MM.1S (cell line): ENCODE data around the gene VMP1.

Source experiments
- DNase-seq: peaks from one replicate; pipeline ENCODE4 v3.0.0-alpha.2; 2015
- H2AFZ ChIP-seq: fragments of 300-600 bp; sonication (generic); 2 replicates; pipeline ENCODE4 v1.6.0; 2016; ENCODE audit warnings: antibody characterized with exemption, low read length
- H3F3A ChIP-seq: fragments of 300-600 bp; sonication (generic); 2 replicates; pipeline ENCODE4 v1.6.1; 2016; ENCODE audit warnings: mild to moderate bottlenecking, antibody characterized with exemption, low read length, moderate library complexity, mixed read lengths; ENCODE audit not compliant: insufficient read depth
- H3K27ac ChIP-seq: fragments of 300-600 bp; sonication (generic); 2 replicates; pipeline ENCODE4 v1.5.1; 2016; ENCODE audit warnings: mild to moderate bottlenecking, low read length
- H3K27me3 ChIP-seq: fragments of 300-600 bp; sonication (generic); replicated peaks from 2 replicates; pipeline ENCODE4 v1.6.0; 2016; ENCODE audit warnings: low read length; ENCODE audit not compliant: insufficient read depth
- H3K36me3 ChIP-seq: fragments of 300-600 bp; sonication (generic); replicated peaks from 2 replicates; pipeline ENCODE4 v1.6.1; 2016; ENCODE audit warnings: mild to moderate bottlenecking, low read length, mixed read lengths; ENCODE audit not compliant: insufficient read depth
- H3K4me1 ChIP-seq: fragments of 300-600 bp; sonication (generic); 2 replicates; pipeline ENCODE4 v1.6.1; 2016; ENCODE audit warnings: low read length, mixed read lengths
- H3K4me2 ChIP-seq: fragments of 300-600 bp; sonication (generic); 2 replicates; pipeline ENCODE4 v1.6.0; 2016; ENCODE audit warnings: low read depth, low read length
- H3K4me3 ChIP-seq: fragments of 300-600 bp; sonication (generic); 2 replicates; pipeline ENCODE4 v1.5.1; 2016; ENCODE audit warnings: low read length, mixed read lengths
- H3K79me2 ChIP-seq: fragments of 300-600 bp; sonication (generic); 2 replicates; pipeline ENCODE4 v1.6.1; 2016; ENCODE audit warnings: mixed run types, low read length, mixed read lengths
- H3K9ac ChIP-seq: fragments of 300-600 bp; sonication (generic); 2 replicates; pipeline ENCODE4 v1.6.1; 2016; ENCODE audit warnings: low read length, mixed read lengths
- H3K9me2 ChIP-seq: fragments of 300-600 bp; sonication (generic); replicated peaks from 2 replicates; pipeline ENCODE4 v1.6.1; 2016; ENCODE audit warnings: mild to moderate bottlenecking, low read length, mixed read lengths; ENCODE audit not compliant: insufficient read depth
- H3K9me3 ChIP-seq: fragments of 300-600 bp; sonication (generic); replicated peaks from 2 replicates; pipeline ENCODE4 v1.6.1; 2016; ENCODE audit warnings: mild to moderate bottlenecking, low read length, mixed read lengths; ENCODE audit not compliant: insufficient read depth
- H4K20me1 ChIP-seq: fragments of 300-600 bp; sonication (generic); 2 replicates; pipeline ENCODE4 v1.6.1; 2016; ENCODE audit warnings: mild to moderate bottlenecking, low read length, moderate library complexity, mixed read lengths; ENCODE audit not compliant: insufficient read depth
- EZH2 ChIP-seq: fragments of 300-600 bp; sonication (generic); optimal IDR thresholded peaks from 2 replicates; pipeline ENCODE3; 2017; ENCODE audit warnings: low read depth, mild to moderate bottlenecking, antibody characterized with exemption, low read length, mixed read lengths
- EZH2phosphoT487 ChIP-seq: fragments of 300-600 bp; sonication (generic); IDR thresholded peaks from 2 replicates; pipeline ENCODE4 v1.6.1; 2018; ENCODE audit warnings: antibody characterized with exemption, low read length
- TF ChIP-seq, protein P1 (sequence below): fragments of 300-600 bp; sonication (generic); IDR thresholded peaks from 2 replicates; pipeline ENCODE4 v1.5.1; 2016; ENCODE audit warnings: antibody characterized with exemption, low read length, mixed read lengths

The VMP1 gene

DNA sequence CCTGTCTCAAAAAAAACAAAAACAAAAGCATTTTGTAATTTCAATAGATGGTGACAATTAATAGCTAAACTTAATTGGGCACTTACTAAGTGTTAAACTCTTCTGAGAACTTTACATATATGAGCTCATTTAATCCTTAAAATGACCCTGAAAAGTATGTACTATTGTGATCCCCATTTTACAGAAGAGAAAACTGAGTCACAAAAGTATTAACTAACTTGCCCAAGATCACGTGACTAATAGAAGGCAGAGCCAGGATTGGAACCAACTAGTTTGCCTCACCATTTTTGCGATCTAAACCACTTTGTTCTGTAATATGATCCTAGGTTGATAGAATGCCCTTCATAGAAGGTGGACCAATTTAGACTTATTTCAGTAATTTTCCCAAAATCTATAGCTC is 26.2 kb downstream of the VMP1 start:
- no peak overlapping the region for H2AFZ ChIP-seq
- no peak for DNase-seq
- H3K27me3 ChIP-seq = no peaks in the 10 kb centered on the region
- H3K9me2 ChIP-seq = no peaks in the 10 kb centered on the region
- H3K4me1 ChIP-seq = no peaks in the 10 kb centered on the region
- H3K4me2 ChIP-seq = no peak overlapping the region
- H3K9ac ChIP-seq = no peak overlapping the region
- H4K20me1 ChIP-seq = no peaks in the 10 kb centered on the region
- TF ChIP-seq EZH2 (no peak), EZH2phosphoT487 (no peak)
- TF ChIP-seq, protein P1, sequence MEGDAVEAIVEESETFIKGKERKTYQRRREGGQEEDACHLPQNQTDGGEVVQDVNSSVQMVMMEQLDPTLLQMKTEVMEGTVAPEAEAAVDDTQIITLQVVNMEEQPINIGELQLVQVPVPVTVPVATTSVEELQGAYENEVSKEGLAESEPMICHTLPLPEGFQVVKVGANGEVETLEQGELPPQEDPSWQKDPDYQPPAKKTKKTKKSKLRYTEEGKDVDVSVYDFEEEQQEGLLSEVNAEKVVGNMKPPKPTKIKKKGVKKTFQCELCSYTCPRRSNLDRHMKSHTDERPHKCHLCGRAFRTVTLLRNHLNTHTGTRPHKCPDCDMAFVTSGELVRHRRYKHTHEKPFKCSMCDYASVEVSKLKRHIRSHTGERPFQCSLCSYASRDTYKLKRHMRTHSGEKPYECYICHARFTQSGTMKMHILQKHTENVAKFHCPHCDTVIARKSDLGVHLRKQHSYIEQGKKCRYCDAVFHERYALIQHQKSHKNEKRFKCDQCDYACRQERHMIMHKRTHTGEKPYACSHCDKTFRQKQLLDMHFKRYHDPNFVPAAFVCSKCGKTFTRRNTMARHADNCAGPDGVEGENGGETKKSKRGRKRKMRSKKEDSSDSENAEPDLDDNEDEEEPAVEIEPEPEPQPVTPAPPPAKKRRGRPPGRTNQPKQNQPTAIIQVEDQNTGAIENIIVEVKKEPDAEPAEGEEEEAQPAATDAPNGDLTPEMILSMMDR = no peak
- no peak overlapping the region for H3K27ac ChIP-seq
- H3K9me3 ChIP-seq = no peaks in the 10 kb centered on the region
- H3K4me3 ChIP-seq = no peak overlapping the region
- H3F3A ChIP-seq = 0 out of 2 replicates have a peak, but pooled peaks cover 2% of the 10 kb centered on the region
- H3K79me2 ChIP-seq = peaks cover 12% of the 10 kb centered on the region; the same call in 1 of the 2 replicates
- peaks cover 4% of the 10 kb centered on the region; the same call in 1 of the 2 replicates for H3K36me3 ChIP-seq

DNA sequence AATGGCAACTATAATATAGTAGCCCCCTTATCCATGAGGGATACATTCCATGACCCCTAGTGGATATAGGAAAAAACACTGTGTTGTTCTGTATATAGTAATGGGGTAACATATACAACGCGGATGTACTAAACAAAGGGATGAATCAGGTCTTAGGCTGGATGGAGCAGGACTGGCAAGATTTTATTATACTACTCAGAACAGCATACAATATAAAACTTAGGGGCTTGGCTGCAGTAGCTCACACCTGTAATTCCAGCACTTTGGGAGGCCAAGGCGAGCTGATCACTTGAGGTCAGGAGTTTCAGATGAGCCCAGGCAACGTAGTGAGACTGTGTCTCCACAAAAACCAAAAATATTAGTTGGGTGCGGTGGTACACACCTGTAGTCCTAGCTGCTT is 26.8 kb downstream of the VMP1 start:
- no peak overlapping the region for H2AFZ ChIP-seq
- 0 out of 2 replicates have a peak, but pooled peaks cover 2% of the 10 kb centered on the region for H3F3A ChIP-seq
- no peak for DNase-seq
- H3K27ac ChIP-seq = no peak overlapping the region
- TF ChIP-seq EZH2 (no peak), EZH2phosphoT487 (no peak)
- TF ChIP-seq, protein P1 = no peak
- no peaks in the 10 kb centered on the region for H4K20me1 ChIP-seq
- no peak overlapping the region for H3K9ac ChIP-seq
- H3K9me2 ChIP-seq = no peaks in the 10 kb centered on the region
- no peak overlapping the region for H3K4me3 ChIP-seq
- peaks cover 4% of the 10 kb centered on the region; the same call in 1 of the 2 replicates for H3K36me3 ChIP-seq
- H3K27me3 ChIP-seq = no peaks in the 10 kb centered on the region
- H3K9me3 ChIP-seq = no peaks in the 10 kb centered on the region
- no peak overlapping the region for H3K4me2 ChIP-seq
- no peaks in the 10 kb centered on the region for H3K4me1 ChIP-seq
- H3K79me2 ChIP-seq = peaks cover 8% of the 10 kb centered on the region; the same call in 1 of the 2 replicates

DNA sequence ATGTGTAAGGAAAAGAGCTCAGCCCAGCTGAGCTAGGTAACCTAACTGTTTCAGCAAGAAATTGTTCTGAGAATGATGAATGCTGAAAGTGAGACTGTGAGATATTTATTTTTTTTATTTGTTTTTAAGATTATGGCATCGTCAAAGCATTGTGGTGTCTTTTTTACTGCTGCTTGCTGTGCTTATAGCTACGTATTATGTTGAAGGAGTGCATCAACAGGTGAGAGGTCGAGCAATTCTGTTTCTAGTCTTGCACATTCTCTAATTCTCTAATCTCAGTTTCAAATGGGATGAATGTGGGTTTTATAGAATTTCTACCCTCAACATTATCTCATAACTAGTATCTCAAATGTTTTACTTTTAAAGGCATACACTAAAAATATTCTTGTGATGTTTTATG is 29.9 kb downstream of the VMP1 start:
- Histone ChIP-seq H3K4me2 (no peak overlapping the region), H3F3A (0 out of 2 replicates have a peak, but pooled peaks cover 2% of the 10 kb centered on the region), H3K4me1 (no peaks in the 10 kb centered on the region), H3K27me3 (no peaks in the 10 kb centered on the region), H3K9me3 (no peaks in the 10 kb centered on the region), H2AFZ (no peak overlapping the region), H4K20me1 (no peaks in the 10 kb centered on the region), H3K9ac (no peak overlapping the region), H3K36me3 (peaks cover 4% of the 10 kb centered on the region; the same call in 1 of the 2 replicates), H3K27ac (no peak overlapping the region), H3K79me2 (no peaks in the 10 kb centered on the region), H3K9me2 (no peaks in the 10 kb centered on the region), H3K4me3 (no peak overlapping the region)
- TF ChIP-seq, protein P1 = no peak
- TF ChIP-seq EZH2phosphoT487 (no peak), EZH2 (no peak)
- DNase-seq = no peak
